ENCODE measurements around the gene OLIG2.

Gene OLIG2

GRCh38 chr21:33069994-33070743 lies 44.4 kb downstream of the OLIG2 start, which contains the start of gene OLIG1:
TSS of gene OLIG1 (plus strand) at chr21:33070141. CDS start at chr21:33070247, 106 bp downstream.
- TF ChIP-seq POLR2AphosphoS5 (IDR thresholded peaks at IDR 0.05; ENCODE audit: low read depth, low read length) (no peak), POLR2A (IDR thresholded peaks at IDR 0.05; ENCODE audit: low read depth, low read length) (no peak), TAF1 (IDR thresholded peaks at IDR 0.05; ENCODE audit: borderline replicate concordance, low read depth, low read length) (no peak)
- FAIRE-seq (no peak), DNase-seq (ENCODE audit: insufficient read length) (peak; percentile 29)

- DNase-seq (ENCODE audit: insufficient read length): no peak
- no peak for FAIRE-seq
- TF ChIP-seq TAF1 (IDR thresholded peaks at IDR 0.05; ENCODE audit: borderline replicate concordance, low read depth, low read length): no peak
- no peak for TF ChIP-seq POLR2AphosphoS5 (IDR thresholded peaks at IDR 0.05; ENCODE audit: low read depth, low read length)
- no peak for TF ChIP-seq POLR2A (IDR thresholded peaks at IDR 0.05; ENCODE audit: low read depth, low read length)
These were observed 44.9 kb downstream of the OLIG2 start for GRCh38 chr21:33070744-33070997.

- DNase-seq (ENCODE audit: insufficient read length): no peak
- no peak for FAIRE-seq
These were observed 45.4 kb downstream of the OLIG2 start for GRCh38 chr21:33070998-33071769.

GRCh38 chr21:33071770-33072306 lies 46.1 kb downstream of the OLIG2 start:
- TF ChIP-seq POLR2AphosphoS5 (IDR thresholded peaks at IDR 0.05; ENCODE audit: low read depth, low read length) (no peak), POLR2A (IDR thresholded peaks at IDR 0.05; ENCODE audit: low read depth, low read length) (no peak), TAF1 (IDR thresholded peaks at IDR 0.05; ENCODE audit: borderline replicate concordance, low read depth, low read length) (no peak)
- no peak for DNase-seq (ENCODE audit: insufficient read length)
- peak; percentile 38 for FAIRE-seq

More at GRCh38 chr21:33070998-33071769, 45.4 kb downstream of the OLIG2 start:
- TF ChIP-seq POLR2A (IDR thresholded peaks at IDR 0.05; ENCODE audit: low read depth, low read length) (no peak), TAF1 (IDR thresholded peaks at IDR 0.05; ENCODE audit: borderline replicate concordance, low read depth, low read length) (no peak), POLR2AphosphoS5 (IDR thresholded peaks at IDR 0.05; ENCODE audit: low read depth, low read length) (no peak)

GRCh38 chr21:33073636-33074035 lies 47.9 kb downstream of the OLIG2 start:
- DNase-seq (ENCODE audit: insufficient read length) (no peak), FAIRE-seq (no peak)
- TF ChIP-seq POLR2AphosphoS5 (IDR thresholded peaks at IDR 0.05; ENCODE audit: low read depth, low read length) (no peak), TAF1 (IDR thresholded peaks at IDR 0.05; ENCODE audit: borderline replicate concordance, low read depth, low read length) (no peak), POLR2A (IDR thresholded peaks at IDR 0.05; ENCODE audit: low read depth, low read length) (no peak)

GRCh38 chr21:33075128-33075527 lies 49.4 kb downstream of the OLIG2 start:
- DNase-seq (ENCODE audit: insufficient read length) (no peak), FAIRE-seq (no peak)
- TF ChIP-seq POLR2AphosphoS5 (IDR thresholded peaks at IDR 0.05; ENCODE audit: low read depth, low read length) (no peak), TAF1 (IDR thresholded peaks at IDR 0.05; ENCODE audit: borderline replicate concordance, low read depth, low read length) (no peak), POLR2A (IDR thresholded peaks at IDR 0.05; ENCODE audit: low read depth, low read length) (no peak)

GRCh38 chr21:33075596-33076195 lies 50.0 kb downstream of the OLIG2 start:
- FAIRE-seq (no peak), DNase-seq (ENCODE audit: insufficient read length) (no peak)
- no peak for TF ChIP-seq TAF1 (IDR thresholded peaks at IDR 0.05; ENCODE audit: borderline replicate concordance, low read depth, low read length)
- TF ChIP-seq POLR2A (IDR thresholded peaks at IDR 0.05; ENCODE audit: low read depth, low read length): no peak
- TF ChIP-seq POLR2AphosphoS5 (IDR thresholded peaks at IDR 0.05; ENCODE audit: low read depth, low read length): no peak

GRCh38 chr21:33076600-33077329 lies 51.0 kb downstream of the OLIG2 start:
- no peak for FAIRE-seq

More at GRCh38 chr21:33076600-33077329, 51.0 kb downstream of the OLIG2 start:
- TF ChIP-seq POLR2AphosphoS5 (IDR thresholded peaks at IDR 0.05; ENCODE audit: low read depth, low read length) (no peak), TAF1 (IDR thresholded peaks at IDR 0.05; ENCODE audit: borderline replicate concordance, low read depth, low read length) (no peak), POLR2A (IDR thresholded peaks at IDR 0.05; ENCODE audit: low read depth, low read length) (no peak)
- no peak for DNase-seq (ENCODE audit: insufficient read length)
